C4-2B (cell line): ENCODE measurements around the gene IL1R2.

Experiments
- ZFX ChIP-seq: fragments of 450-650 bp; IDR thresholded peaks from 2 replicates; pipeline ENCODE4 v1.6.1; 2017
- TF ChIP-seq, protein P1 (sequence below): fragments of 450-650 bp; conservative IDR thresholded peaks from 2 replicates; pipeline ENCODE4 v1.5.1; 2017; ENCODE audit warnings: mild to moderate bottlenecking

DNA sequence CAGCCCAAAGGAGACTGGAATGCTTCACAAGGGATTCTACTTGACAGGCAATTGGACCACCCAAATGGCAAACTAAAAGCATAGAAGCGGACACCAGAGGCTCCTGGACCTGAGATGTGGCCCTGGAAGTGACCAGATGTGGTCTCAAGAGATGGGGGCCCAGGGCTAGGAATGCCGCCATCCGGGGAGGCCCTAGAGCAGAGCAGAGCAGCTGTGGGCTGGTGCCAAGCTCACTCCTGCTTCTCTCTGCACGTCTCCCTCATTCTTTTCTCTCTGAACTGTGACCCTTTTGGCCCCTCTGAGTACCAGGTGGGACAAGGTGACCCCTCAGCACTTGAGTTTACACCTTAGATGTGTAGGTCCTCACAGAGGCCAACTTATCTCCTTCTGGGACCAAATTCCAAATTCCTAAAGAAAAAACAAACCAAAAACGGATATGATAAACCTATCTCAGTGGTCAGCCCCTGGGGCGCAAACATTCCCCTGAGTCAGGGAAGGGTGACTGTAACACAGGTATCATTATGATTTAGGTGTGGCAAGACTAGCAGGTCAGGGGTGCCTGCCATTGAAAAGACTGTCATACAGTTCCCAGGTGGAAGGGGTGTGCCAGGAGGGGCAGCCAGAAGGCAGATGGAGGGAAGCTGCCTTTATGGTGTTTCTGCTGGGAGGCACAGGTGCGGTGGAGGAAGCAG lies 6.5 kb upstream of the IL1R2 start:
- TF ChIP-seq, protein P1, sequence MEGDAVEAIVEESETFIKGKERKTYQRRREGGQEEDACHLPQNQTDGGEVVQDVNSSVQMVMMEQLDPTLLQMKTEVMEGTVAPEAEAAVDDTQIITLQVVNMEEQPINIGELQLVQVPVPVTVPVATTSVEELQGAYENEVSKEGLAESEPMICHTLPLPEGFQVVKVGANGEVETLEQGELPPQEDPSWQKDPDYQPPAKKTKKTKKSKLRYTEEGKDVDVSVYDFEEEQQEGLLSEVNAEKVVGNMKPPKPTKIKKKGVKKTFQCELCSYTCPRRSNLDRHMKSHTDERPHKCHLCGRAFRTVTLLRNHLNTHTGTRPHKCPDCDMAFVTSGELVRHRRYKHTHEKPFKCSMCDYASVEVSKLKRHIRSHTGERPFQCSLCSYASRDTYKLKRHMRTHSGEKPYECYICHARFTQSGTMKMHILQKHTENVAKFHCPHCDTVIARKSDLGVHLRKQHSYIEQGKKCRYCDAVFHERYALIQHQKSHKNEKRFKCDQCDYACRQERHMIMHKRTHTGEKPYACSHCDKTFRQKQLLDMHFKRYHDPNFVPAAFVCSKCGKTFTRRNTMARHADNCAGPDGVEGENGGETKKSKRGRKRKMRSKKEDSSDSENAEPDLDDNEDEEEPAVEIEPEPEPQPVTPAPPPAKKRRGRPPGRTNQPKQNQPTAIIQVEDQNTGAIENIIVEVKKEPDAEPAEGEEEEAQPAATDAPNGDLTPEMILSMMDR: no peak
- no peak for TF ChIP-seq ZFX
